H1 (cell line): ENCODE data around the gene SOCS4.

Experiments
- CEBPB ChIP-seq: IDR thresholded peaks from 2 replicates; pipeline ENCODE4 v1.6.1; 2012; ENCODE audit warnings: low read depth, low read length
- CTCF ChIP-seq, 3 experiments: IDR thresholded peaks; 1 replicate in 2 of 3; 2 replicates in 1 of 3; pipeline versions ENCODE4 v1.5.1 to v1.6.1; 2011; ENCODE audit warnings: low read length in 3 of 3, mild to moderate bottlenecking in 3 of 3, inconsistent platforms in 2 of 3, low read depth in 1 of 3, moderate library complexity in 1 of 3; ENCODE audit not compliant: insufficient read depth in 1 of 3; ENCODE audit errors: control extremely low read depth in 1 of 3
- EZH2 ChIP-seq: fragments of 200-600 bp; sonication (generic); IDR thresholded peaks from 2 replicates; pipeline ENCODE4 v1.7.1; 2012; ENCODE audit warnings: low read depth, mild to moderate bottlenecking, moderate library complexity, low read length, inconsistent platforms; ENCODE audit not compliant: severe bottlenecking
- MAX ChIP-seq: IDR thresholded peaks from 2 replicates; pipeline ENCODE4 v1.6.1; 2012; ENCODE audit warnings: inconsistent platforms
- POLR2A ChIP-seq, 2 experiments: IDR thresholded peaks; 1 replicate in 1 of 2; 2 replicates in 1 of 2; pipeline ENCODE4 v1.6.1; 2011; ENCODE audit warnings: low read depth in 2 of 2, low read length in 2 of 2, mild to moderate bottlenecking in 2 of 2; ENCODE audit errors: control extremely low read depth in 1 of 2
- POLR2AphosphoS5 ChIP-seq: IDR thresholded peaks from 2 replicates; pipeline ENCODE4 v1.6.1; 2011; ENCODE audit warnings: low read depth, low read length
- RAD21 ChIP-seq, 2 experiments: IDR thresholded peaks in 1 of 2; conservative IDR thresholded peaks in 1 of 2; 2 replicates each; pipeline ENCODE4 v1.6.1; 2011; ENCODE audit warnings: low read depth in 2 of 2, low read length in 2 of 2, improper control_type of control experiment in 1 of 2, inconsistent platforms in 1 of 2, mild to moderate bottlenecking in 1 of 2, moderate library complexity in 1 of 2
- SP2 ChIP-seq: IDR thresholded peaks from 2 replicates; pipeline ENCODE4 v1.6.1; 2012; ENCODE audit warnings: mild to moderate bottlenecking, low read length, inconsistent platforms
- SRF ChIP-seq: IDR thresholded peaks from 2 replicates; pipeline ENCODE4 v1.6.1; 2011; ENCODE audit warnings: mild to moderate bottlenecking, low read depth, low read length, moderate library complexity
- SUZ12 ChIP-seq: fragments of 200-600 bp; sonication (generic); IDR thresholded peaks from 2 replicates; pipeline ENCODE4 v1.6.1; 2012; ENCODE audit warnings: mild to moderate bottlenecking, inconsistent platforms, low read length, moderate library complexity, mixed read lengths

GRCh38 chr14:55051165-55051422 lies 24.1 kb downstream of the SOCS4 start:
- TF ChIP-seq CTCF (IDR thresholded peaks at IDR 0.05; ENCODE audit: control extremely low read depth in 1 of 3, insufficient read depth in 1 of 3, low read depth in 1 of 3, low read length in 3 of 3) (no peak), RAD21 (IDR thresholded peaks at IDR 0.05 in 1 of 2, conservative IDR thresholded peaks at IDR 0.05 in 1 of 2; ENCODE audit: low read depth in 2 of 2, low read length in 2 of 2) (no peak), CEBPB (no peak), POLR2AphosphoS5 (no peak), MAX (no peak), SRF (no peak), SP2 (no peak), EZH2 (no peak), POLR2A (IDR thresholded peaks at IDR 0.05; ENCODE audit: control extremely low read depth in 1 of 2, low read depth in 2 of 2, low read length in 2 of 2) (no peak), SUZ12 (no peak)
